Osteoblast (primary cell): Measurements from ENCODE around the gene WDR90. TPM values are rescaled to one million over a fixed set of nuclear protein-coding genes. Genes with fewer than 3 reads are reported as not detected.

Experiments used
- DNase-seq: peaks from one replicate; pipeline ENCODE4 v3.0.0; 2011; ENCODE audit warnings: low spot score, mixed read lengths; ENCODE audit not compliant: insufficient read length; ENCODE audit errors: missing footprints
- H2AFZ ChIP-seq: 2 replicates; pipeline ENCODE4 v1.6.0; 2011; ENCODE audit warnings: mild to moderate bottlenecking, low read length
- H3K27ac ChIP-seq: 2 replicates; pipeline ENCODE4 v1.5.1; 2011; ENCODE audit warnings: mild to moderate bottlenecking, low read depth, low read length, moderate library complexity
- H3K27me3 ChIP-seq: 2 replicates; pipeline ENCODE4 v1.6.0; 2012; ENCODE audit warnings: mild to moderate bottlenecking, control low read depth, inconsistent platforms, low read length, moderate library complexity; ENCODE audit not compliant: insufficient read depth
- H3K36me3 ChIP-seq: 2 replicates; pipeline ENCODE4 v1.5.1; 2011; ENCODE audit warnings: mild to moderate bottlenecking, low read length, control low read depth, moderate library complexity; ENCODE audit not compliant: insufficient read depth
- H3K4me1 ChIP-seq: 2 replicates; pipeline ENCODE4 v1.5.1; 2011; ENCODE audit warnings: mild to moderate bottlenecking, low read length, control low read depth, moderate library complexity; ENCODE audit not compliant: insufficient read depth
- H3K4me2 ChIP-seq: 2 replicates; pipeline ENCODE4 v1.6.0; 2011; ENCODE audit warnings: mild to moderate bottlenecking, low read length; ENCODE audit not compliant: insufficient read depth
- H3K4me3 ChIP-seq: fragments of 200-600 bp; sonication (generic); 3 replicates; pipeline ENCODE4 v1.5.1; 2012; ENCODE audit warnings: mild to moderate bottlenecking, low read length, inconsistent platforms; ENCODE audit not compliant: insufficient read depth
- H3K79me2 ChIP-seq: 2 replicates; pipeline ENCODE4 v1.6.0; 2012; ENCODE audit warnings: mild to moderate bottlenecking, low read length, control low read depth, inconsistent platforms; ENCODE audit not compliant: insufficient read depth
- H3K9me3 ChIP-seq: 2 replicates; pipeline ENCODE4 v1.5.1; 2011; ENCODE audit warnings: low read depth, low read length, control low read depth
- H4K20me1 ChIP-seq: 2 replicates; pipeline ENCODE4 v1.6.0; 2012; ENCODE audit warnings: mild to moderate bottlenecking, low read length, control low read depth; ENCODE audit not compliant: insufficient read depth
- CTCF ChIP-seq: IDR thresholded peaks from 2 replicates; pipeline ENCODE4 v1.5.1; 2011; ENCODE audit warnings: mild to moderate bottlenecking, low read depth, low read length, moderate library complexity; ENCODE audit errors: extremely low read depth
- total RNA-seq: library from RNA; depleted of rRNA; stranded (reverse); fragments of >200 nt; gene quantifications from 2 replicates; pipeline ENCODE4 v1.2.3, GENCODE V29; 2012

WDR90 gene
- total RNA-seq, result 10.3 and 19.2 TPM in 2 replicates

- H3K27me3 ChIP-seq, result no peaks in the 10 kb centered on the region
- peak within 1 kb of the TSS; percentile 80 for H3K4me3 ChIP-seq
- TF ChIP-seq CTCF, result no peak
Measured at GRCh38 chr16:648781-649589, at the start of gene WDR90. TSS of gene WDR90 (plus strand) at chr16:649365. CDS start at chr16:649417, 52 bp downstream.

GRCh38 chr16:600781-601180, 48.4 kb upstream of the WDR90 start:
- no peaks in the 10 kb centered on the region for H3K4me1 ChIP-seq
- peaks cover 4% of the 10 kb centered on the region for H3K36me3 ChIP-seq
- H3K27me3 ChIP-seq, result no peaks in the 10 kb centered on the region
- H2AFZ ChIP-seq, result no peak overlapping the region
- H3K27ac ChIP-seq, result no peak overlapping the region
- peaks cover 57% of the 10 kb centered on the region for H3K79me2 ChIP-seq
- no peak overlapping the region for H3K4me3 ChIP-seq
- DNase-seq, result peak; percentile 91
- no peak overlapping the region for H3K4me2 ChIP-seq
- peaks cover 42% of the 10 kb centered on the region for H4K20me1 ChIP-seq
- no peaks in the 10 kb centered on the region for H3K9me3 ChIP-seq
- peak; percentile 35 for TF ChIP-seq CTCF

More at GRCh38 chr16:648781-649589, at the start of gene WDR90:
- peak within 1 kb of the TSS; percentile 85 for H3K27ac ChIP-seq
- H2AFZ ChIP-seq, result peak within 1 kb of the TSS; percentile 73
- H3K9me3 ChIP-seq, result no peaks in the 10 kb centered on the region
- peak within 1 kb of the TSS; percentile 96 for H3K4me2 ChIP-seq
- H3K79me2 ChIP-seq, result peaks cover 36% of the 10 kb centered on the region
- peak; percentile 100 for DNase-seq
- peaks cover 4% of the 10 kb centered on the region for H4K20me1 ChIP-seq
- peaks cover 6% of the 10 kb centered on the region for H3K36me3 ChIP-seq
- H3K4me1 ChIP-seq, result peaks cover 23% of the 10 kb centered on the region

GRCh38 chr16:603933-604332, 45.2 kb upstream of the WDR90 start:
- Histone ChIP-seq H3K79me2 (peaks cover 51% of the 10 kb centered on the region), H3K4me1 (no peaks in the 10 kb centered on the region), H3K4me2 (no peak overlapping the region), H3K36me3 (peaks cover 4% of the 10 kb centered on the region), H3K4me3 (no peak overlapping the region), H3K27me3 (no peaks in the 10 kb centered on the region), H3K27ac (no peak overlapping the region), H4K20me1 (peaks cover 40% of the 10 kb centered on the region), H2AFZ (no peak overlapping the region), H3K9me3 (no peaks in the 10 kb centered on the region)
- TF ChIP-seq CTCF, result no peak
- peak; percentile 56 for DNase-seq

GRCh38 chr16:606656-607307, 42.4 kb upstream of the WDR90 start:
- peaks cover 51% of the 10 kb centered on the region for H3K79me2 ChIP-seq
- no peak overlapping the region for H3K27ac ChIP-seq
- H3K4me3 ChIP-seq, result no peak overlapping the region
- H3K27me3 ChIP-seq, result no peaks in the 10 kb centered on the region
- no peak overlapping the region for H2AFZ ChIP-seq
- no peaks in the 10 kb centered on the region for H3K4me1 ChIP-seq
- H3K36me3 ChIP-seq, result no peaks in the 10 kb centered on the region
- H3K9me3 ChIP-seq, result no peaks in the 10 kb centered on the region
- H3K4me2 ChIP-seq, result no peak overlapping the region
- H4K20me1 ChIP-seq, result peaks cover 43% of the 10 kb centered on the region
- no peak for TF ChIP-seq CTCF
- DNase-seq, result peak; percentile 45
